Prostate gland (tissue), 2 donors: Measurements from ENCODE around the gene DCC. TPM values are rescaled to one million over a fixed set of nuclear protein-coding genes. Genes with fewer than 3 reads are reported as not detected.

ENCODE experiments used
- DNase-seq: peaks from one replicate; pipeline ENCODE4 v3.0.0-alpha.2; 2019; ENCODE audit warnings: low spot score
- H3K27ac ChIP-seq, 2 donors: fragments of 200-600 bp; sonication (generic); 2 replicates each; pipeline ENCODE4 v1.5.1; 2017 to 2019
- H3K27me3 ChIP-seq: fragments of 200-600 bp; sonication (generic); replicated peaks from 2 replicates; pipeline ENCODE4 v1.5.1; 2019; ENCODE audit not compliant: insufficient read depth
- H3K36me3 ChIP-seq, 2 donors: fragments of 200-600 bp; sonication (generic); 1 replicate in 1 of 2; 2 replicates in 1 of 2; pipeline versions ENCODE4 v1.5.1 to v1.8.1; 2017 to 2019
- H3K4me1 ChIP-seq: fragments of 200-600 bp; sonication (generic); replicated peaks from 2 replicates; pipeline ENCODE4 v1.5.1; 2019
- H3K4me3 ChIP-seq, 2 donors: fragments of 200-600 bp; sonication (generic); 2 replicates each; pipeline ENCODE4 v1.5.1; 2017 to 2019
- H3K9me3 ChIP-seq: fragments of 200-600 bp; sonication (generic); 2 replicates; pipeline ENCODE4 v1.5.1; 2017
- POLR2A ChIP-seq: fragments of 450-650 bp; IDR thresholded peaks from one replicate; pipeline ENCODE4 v1.6.1; 2016; ENCODE audit warnings: antibody characterized with exemption, mild to moderate bottlenecking
- POLR2AphosphoS5 ChIP-seq: sonication (generic); formaldehyde crosslinking; IDR thresholded peaks from one replicate; pipeline ENCODE4 v1.6.1; 2017; ENCODE audit warnings: antibody characterized with exemption
- WGBS: methylation state at CpG from one replicate; pipeline ENCODE4 v1.1.5; 2018; 5-methylcytosine and 5-hydroxymethylcytosine counted together
- intact Hi-C: fragments of 100-400 bp; cut with DNase I; formaldehyde crosslinking; loops from one replicate; pipeline ENCODE4 v1.14.2; 2022
- total RNA-seq, 2 donors: library from RNA; depleted of rRNA; stranded (reverse); fragments of >200 nt; gene quantifications; one replicate each; pipeline ENCODE4 v1.1.0, GENCODE V29; 2016
- TF ChIP-seq, protein P1 (sequence below), 4 experiments: fragments of 200-600 bp in 2 of 4; fragments of 450-650 bp in 2 of 4; sonication (generic) in 2 of 4; IDR thresholded peaks; 1 replicate in 3 of 4; 2 replicates in 1 of 4; pipeline ENCODE4 v1.5.1; 2016 to 2019; ENCODE audit warnings: antibody characterized with exemption in 4 of 4, mild to moderate bottlenecking in 2 of 4, moderate library complexity in 2 of 4

DCC gene
- total RNA-seq, 2 donors from 2014 or later: 0.55 to 3.7 TPM

DNA sequence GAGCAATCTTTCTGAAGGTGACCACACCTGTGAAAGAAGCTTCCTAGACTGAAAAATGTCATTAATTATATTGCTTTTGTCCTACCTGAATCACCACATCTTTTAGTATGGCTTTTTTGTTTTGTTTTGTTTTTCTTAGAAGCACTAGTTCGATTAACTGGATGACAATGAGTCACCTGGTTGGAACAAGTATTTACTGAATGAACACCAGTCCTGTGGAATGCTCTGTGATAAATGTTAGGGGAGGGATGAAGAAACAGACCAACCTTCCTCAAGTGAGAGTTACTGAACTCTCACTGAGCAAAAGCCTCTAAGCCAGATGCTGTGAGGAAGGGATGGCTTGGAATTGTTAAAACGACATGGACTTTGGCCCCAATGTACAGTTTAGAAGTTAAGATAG is 26.8 kb upstream of the DCC start:
- TF ChIP-seq POLR2AphosphoS5 (no peak), POLR2A (no peak)
- TF ChIP-seq, protein P1, sequence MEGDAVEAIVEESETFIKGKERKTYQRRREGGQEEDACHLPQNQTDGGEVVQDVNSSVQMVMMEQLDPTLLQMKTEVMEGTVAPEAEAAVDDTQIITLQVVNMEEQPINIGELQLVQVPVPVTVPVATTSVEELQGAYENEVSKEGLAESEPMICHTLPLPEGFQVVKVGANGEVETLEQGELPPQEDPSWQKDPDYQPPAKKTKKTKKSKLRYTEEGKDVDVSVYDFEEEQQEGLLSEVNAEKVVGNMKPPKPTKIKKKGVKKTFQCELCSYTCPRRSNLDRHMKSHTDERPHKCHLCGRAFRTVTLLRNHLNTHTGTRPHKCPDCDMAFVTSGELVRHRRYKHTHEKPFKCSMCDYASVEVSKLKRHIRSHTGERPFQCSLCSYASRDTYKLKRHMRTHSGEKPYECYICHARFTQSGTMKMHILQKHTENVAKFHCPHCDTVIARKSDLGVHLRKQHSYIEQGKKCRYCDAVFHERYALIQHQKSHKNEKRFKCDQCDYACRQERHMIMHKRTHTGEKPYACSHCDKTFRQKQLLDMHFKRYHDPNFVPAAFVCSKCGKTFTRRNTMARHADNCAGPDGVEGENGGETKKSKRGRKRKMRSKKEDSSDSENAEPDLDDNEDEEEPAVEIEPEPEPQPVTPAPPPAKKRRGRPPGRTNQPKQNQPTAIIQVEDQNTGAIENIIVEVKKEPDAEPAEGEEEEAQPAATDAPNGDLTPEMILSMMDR (IDR thresholded peaks at IDR 0.05): no peak
- Histone ChIP-seq H3K4me3 (no peak overlapping the region), H3K9me3 (no peaks in the 10 kb centered on the region), H3K36me3 (no peaks in the 10 kb centered on the region), H3K27me3 (no peaks in the 10 kb centered on the region), H3K4me1 (no peaks in the 10 kb centered on the region), H3K27ac (no peak overlapping the region)
- no peak for DNase-seq
- 52% methylated on average over 2 of the region's 2 CpGs for WGBS
- intact Hi-C loops: no loop called here

DNA sequence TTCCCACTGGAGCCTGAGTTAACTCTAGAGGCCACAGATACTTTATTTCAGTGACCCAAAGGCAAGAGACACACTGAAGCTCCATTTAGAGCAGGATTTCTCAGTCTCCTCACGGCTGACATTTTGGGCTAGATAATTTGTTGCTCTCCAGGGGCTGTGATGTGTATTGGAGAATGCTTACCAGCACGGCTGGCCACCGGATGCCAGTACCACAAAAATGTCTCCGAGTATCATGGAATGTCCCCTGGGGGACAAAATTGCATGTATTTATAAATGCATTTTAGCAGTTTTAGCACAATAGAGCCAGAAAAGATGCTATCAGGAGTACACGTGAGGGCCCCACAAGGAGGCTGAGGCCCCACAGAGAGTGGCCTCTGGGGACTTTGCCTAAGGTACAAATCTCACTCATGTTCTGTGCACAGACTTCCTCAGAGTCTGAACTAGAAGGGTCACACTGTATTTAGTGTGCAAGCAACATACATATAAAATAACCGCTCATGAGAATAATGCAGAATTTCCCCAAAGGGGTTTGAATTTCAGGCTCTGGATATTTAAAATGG is 20.5 kb upstream of the DCC start:
- no peaks in the 10 kb centered on the region for H3K9me3 ChIP-seq
- intact Hi-C loops: no loop called here
- TF ChIP-seq POLR2A (no peak), POLR2AphosphoS5 (no peak)
- TF ChIP-seq, protein P1 (IDR thresholded peaks at IDR 0.05): no peak
- no peak overlapping the region for H3K4me3 ChIP-seq
- no peak for DNase-seq
- no peaks in the 10 kb centered on the region for H3K27me3 ChIP-seq
- H3K4me1 ChIP-seq: no peaks in the 10 kb centered on the region
- 75% methylated on average over 6 of the region's 6 CpGs for WGBS
- no peak overlapping the region for H3K27ac ChIP-seq
- H3K36me3 ChIP-seq: no peaks in the 10 kb centered on the region

DNA sequence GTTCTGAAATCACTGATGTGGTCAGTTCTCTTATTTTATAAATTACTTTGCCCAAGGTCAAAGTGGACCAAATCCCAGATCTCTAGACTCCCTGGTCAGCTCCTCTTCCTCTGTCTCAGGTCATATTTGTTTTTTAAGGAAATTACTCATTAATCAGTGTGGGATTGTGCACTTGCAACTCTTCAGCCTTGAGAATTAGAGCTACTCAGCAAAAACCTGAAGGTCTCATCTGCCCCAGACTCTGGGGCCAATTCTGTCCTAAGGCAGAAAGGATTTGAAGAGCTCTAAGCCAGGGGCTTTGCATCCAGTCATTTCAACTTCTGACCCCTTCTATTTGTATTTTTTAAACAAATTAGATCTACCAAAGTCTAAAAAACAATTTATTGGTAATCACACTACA is 17.7 kb upstream of the DCC start:
- H3K27me3 ChIP-seq: no peaks in the 10 kb centered on the region
- H3K36me3 ChIP-seq: no peaks in the 10 kb centered on the region
- H3K4me1 ChIP-seq: no peaks in the 10 kb centered on the region
- no peak for DNase-seq
- no peak overlapping the region for H3K27ac ChIP-seq
- H3K4me3 ChIP-seq: no peak overlapping the region
- intact Hi-C loops: no loop called here
- TF ChIP-seq POLR2AphosphoS5: no peak
- no peak for TF ChIP-seq POLR2A
- TF ChIP-seq, protein P1 (IDR thresholded peaks at IDR 0.05): no peak
- H3K9me3 ChIP-seq: no peaks in the 10 kb centered on the region

DNA sequence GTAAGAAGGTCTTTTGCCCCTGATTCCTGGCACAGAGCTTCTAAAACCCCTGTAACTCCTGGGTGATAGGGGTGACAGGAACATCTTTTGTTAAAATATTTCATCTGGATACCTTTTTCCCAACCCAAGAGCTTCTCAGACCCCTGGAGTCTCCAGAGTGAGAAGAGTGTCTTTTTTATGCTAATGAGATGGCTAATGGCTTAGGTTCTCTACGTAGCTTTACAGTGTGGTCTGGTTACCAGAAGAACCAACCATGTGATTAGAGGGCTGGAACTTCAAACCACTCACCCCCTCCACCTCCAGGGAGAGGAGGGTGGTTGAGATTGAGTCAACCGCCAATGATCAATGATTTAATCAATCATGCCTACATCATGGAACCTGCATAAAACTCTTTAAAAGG is 16.2 kb upstream of the DCC start:
- H3K4me3 ChIP-seq: no peak overlapping the region
- H3K9me3 ChIP-seq: no peaks in the 10 kb centered on the region
- no peak overlapping the region for H3K27ac ChIP-seq
- no peak for DNase-seq
- H3K4me1 ChIP-seq: no peaks in the 10 kb centered on the region
- H3K27me3 ChIP-seq: no peaks in the 10 kb centered on the region
- intact Hi-C loops: no loop called here
- 50% methylated on average over 2 of the region's 2 CpGs for WGBS
- no peaks in the 10 kb centered on the region for H3K36me3 ChIP-seq
- no peak for TF ChIP-seq POLR2A
- TF ChIP-seq POLR2AphosphoS5: no peak
- TF ChIP-seq, protein P1 (IDR thresholded peaks at IDR 0.05): no peak

DNA sequence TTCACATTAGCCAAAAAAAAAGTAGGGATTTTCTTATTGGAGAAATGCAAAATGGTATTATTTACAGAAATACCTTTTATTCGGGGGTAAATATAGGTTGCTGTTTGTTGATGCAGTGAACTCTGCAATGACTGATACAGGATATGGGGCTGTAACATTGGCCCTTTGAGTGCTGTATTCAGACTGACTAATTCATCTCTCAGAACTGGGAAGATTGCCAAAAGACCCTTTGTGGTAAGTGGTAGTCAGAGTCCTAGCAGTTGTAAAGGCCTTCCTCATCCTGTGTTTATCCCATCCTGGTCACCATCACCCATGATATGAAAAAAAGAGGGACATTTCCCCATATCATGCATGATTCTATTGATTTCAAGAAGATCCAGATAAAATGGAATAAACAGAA is 14.0 kb upstream of the DCC start:
- Histone ChIP-seq H3K9me3 (no peaks in the 10 kb centered on the region), H3K4me1 (no peaks in the 10 kb centered on the region), H3K4me3 (no peak overlapping the region), H3K27me3 (no peaks in the 10 kb centered on the region), H3K27ac (no peak overlapping the region), H3K36me3 (no peaks in the 10 kb centered on the region)
- intact Hi-C loops: no loop called here
- no peak for DNase-seq
- no peak for TF ChIP-seq POLR2A
- TF ChIP-seq POLR2AphosphoS5: no peak
- TF ChIP-seq, protein P1 (IDR thresholded peaks at IDR 0.05): no peak
- WGBS: 57% methylated on average over 1 of the region's 1 CpG
